GM18868 (cell line): Measurements from ENCODE around the gene XBP1.
"Not testable (repeated sequence)": the region's sequence is repeated elsewhere in the genome, so short reads cannot be mapped to it uniquely, and the experiment has no call there.

Source experiments
- ATAC-seq: cut with Tn5 transposase; IDR thresholded peaks from one replicate; pipeline ENCODE4 v1.9.1; 2021; ENCODE audit warnings: mild to moderate bottlenecking, moderate library complexity; ENCODE audit not compliant: unreplicated experiment

The XBP1 gene

DNA sequence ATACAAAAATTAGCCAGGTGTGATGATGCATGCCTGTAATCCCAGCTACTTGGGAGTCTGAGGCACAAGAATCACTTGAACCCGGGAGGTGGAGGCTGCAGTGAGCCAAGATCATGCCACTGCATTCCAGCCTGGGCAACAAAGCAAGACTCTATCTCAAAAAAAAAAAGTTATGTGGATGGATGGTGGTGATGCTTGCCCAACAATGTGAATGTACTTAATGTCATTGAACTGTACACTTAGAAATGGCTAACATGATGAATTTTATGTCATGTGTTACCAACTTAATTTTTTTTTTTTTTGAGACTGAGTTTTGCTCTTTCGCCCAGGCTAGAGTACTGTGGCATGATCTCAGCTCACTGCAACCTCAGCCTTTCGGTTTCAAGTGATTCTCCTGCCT is 45.9 kb downstream of the XBP1 start:
- not testable (repeated sequence) for ATAC-seq

DNA sequence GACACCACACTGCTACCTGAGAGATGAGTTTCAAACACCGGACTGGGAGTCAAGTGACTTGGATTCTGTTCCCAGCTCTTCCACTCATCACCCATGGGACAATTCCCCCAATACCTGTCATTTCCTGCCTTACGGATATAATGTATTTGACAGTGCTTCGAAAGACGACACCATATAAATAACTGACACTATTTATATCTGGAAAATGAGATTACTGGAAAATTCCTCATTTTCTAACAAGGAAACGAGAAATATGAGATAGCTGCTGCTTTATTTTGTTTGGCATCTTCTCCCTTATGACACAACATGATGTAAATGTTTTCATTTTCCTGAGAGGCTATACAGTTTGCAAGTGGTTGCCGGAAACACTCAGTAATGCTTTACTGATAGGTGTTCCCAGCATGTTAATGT is 49.9 kb downstream of the XBP1 start:
- no peak for ATAC-seq
